Mesenchymal stem cell (in vitro differentiated cells and primary cell): Measurements from ENCODE around the gene RUNX1.
"Not testable (repeated sequence)": the region's sequence is repeated elsewhere in the genome, so short reads cannot be mapped to it uniquely, and the experiment has no call there.

Source experiments
- DNase-seq: peaks from one replicate; pipeline ENCODE4 v3.0.0-alpha.2; 2013
- H2AFZ ChIP-seq: one replicate; pipeline ENCODE4 v1.6.1; 2013; ENCODE audit warnings: low read depth, mild to moderate bottlenecking, control low read depth, inconsistent platforms, low read length, moderate library complexity
- H2AK5ac ChIP-seq: 2 replicates; pipeline ENCODE4 v1.6.1; 2013; ENCODE audit warnings: low read length, moderate library complexity, mild to moderate bottlenecking, inconsistent platforms; ENCODE audit not compliant: severe bottlenecking
- H2BK120ac ChIP-seq: one replicate; pipeline ENCODE4 v1.6.1; 2013; ENCODE audit warnings: low read depth, mild to moderate bottlenecking, inconsistent platforms, low read length, moderate library complexity
- H2BK12ac ChIP-seq, 2 experiments: one replicate each; pipeline ENCODE4 v1.6.1; 2013; ENCODE audit warnings: inconsistent platforms in 2 of 2, low read length in 2 of 2, mild to moderate bottlenecking in 2 of 2, moderate library complexity in 2 of 2, control low read depth in 1 of 2
- H2BK15ac ChIP-seq: one replicate; pipeline ENCODE4 v1.6.1; 2013; ENCODE audit warnings: mild to moderate bottlenecking, low read depth, inconsistent platforms; ENCODE audit not compliant: poor library complexity, severe bottlenecking
- H2BK5ac ChIP-seq: 2 replicates; pipeline ENCODE4 v1.6.1; 2013; ENCODE audit warnings: low read depth, mild to moderate bottlenecking, low read length, control low read depth, inconsistent platforms; ENCODE audit not compliant: poor library complexity, severe bottlenecking
- H3K14ac ChIP-seq, 2 experiments: one replicate each; pipeline ENCODE4 v1.6.1; 2013; ENCODE audit warnings: inconsistent platforms in 2 of 2, low read length in 2 of 2, control low read depth in 1 of 2, mild to moderate bottlenecking in 1 of 2, moderate library complexity in 1 of 2
- H3K18ac ChIP-seq, 2 experiments: one replicate each; pipeline ENCODE4 v1.6.1; 2013; ENCODE audit warnings: inconsistent platforms in 2 of 2, low read length in 2 of 2, control low read depth in 1 of 2, low read depth in 1 of 2, mild to moderate bottlenecking in 1 of 2
- H3K23ac ChIP-seq, 2 experiments: one replicate each; pipeline ENCODE4 v1.6.1; 2013; ENCODE audit warnings: inconsistent platforms in 2 of 2, low read length in 2 of 2, mild to moderate bottlenecking in 2 of 2, moderate library complexity in 2 of 2, control low read depth in 1 of 2
- H3K27ac ChIP-seq: 2 replicates; pipeline ENCODE4 v1.5.1; 2013; ENCODE audit warnings: mild to moderate bottlenecking, moderate library complexity, low read length, control low read depth, inconsistent platforms; ENCODE audit not compliant: poor library complexity, severe bottlenecking
- H3K27me3 ChIP-seq, 2 experiments: 2 replicates each; pipeline versions ENCODE4 v1.6.1 to v1.7.0; 2013; ENCODE audit warnings: low read length in 2 of 2, mild to moderate bottlenecking in 2 of 2, moderate library complexity in 2 of 2, control low read depth in 1 of 2, inconsistent platforms in 1 of 2; ENCODE audit not compliant: control insufficient read depth in 1 of 2, insufficient read depth in 1 of 2
- H3K36me3 ChIP-seq, 2 experiments: 2 replicates each; pipeline versions ENCODE4 v1.6.1 to v1.7.0; 2013; ENCODE audit warnings: low read length in 2 of 2, control low read depth in 1 of 2, inconsistent platforms in 1 of 2, low read depth in 1 of 2, mild to moderate bottlenecking in 1 of 2; ENCODE audit not compliant: insufficient read depth in 2 of 2, control insufficient read depth in 1 of 2
- H3K4ac ChIP-seq, 2 experiments: one replicate each; pipeline ENCODE4 v1.6.1; 2013; ENCODE audit warnings: inconsistent platforms in 2 of 2, low read length in 2 of 2, mild to moderate bottlenecking in 2 of 2, moderate library complexity in 2 of 2, control low read depth in 1 of 2, low read depth in 1 of 2
- H3K4me1 ChIP-seq: 2 replicates; pipeline ENCODE4 v1.6.1; 2013; ENCODE audit warnings: low read depth, low read length, control low read depth; ENCODE audit not compliant: control insufficient read depth, insufficient read depth
- H3K4me2 ChIP-seq: 2 replicates; pipeline ENCODE4 v1.6.1; 2013; ENCODE audit warnings: low read length, mild to moderate bottlenecking, inconsistent platforms; ENCODE audit not compliant: poor library complexity, severe bottlenecking
- H3K4me3 ChIP-seq, 2 experiments: 2 replicates each; pipeline versions ENCODE4 v1.5.1 to v1.7.0; 2013; ENCODE audit warnings: low read length in 2 of 2, mild to moderate bottlenecking in 2 of 2, control low read depth in 1 of 2, low read depth in 1 of 2; ENCODE audit not compliant: insufficient read depth in 1 of 2
- H3K79me1 ChIP-seq: replicated peaks from 2 replicates; pipeline ENCODE4 v1.6.1; 2013; ENCODE audit warnings: mild to moderate bottlenecking, control low read depth, low read length, inconsistent platforms; ENCODE audit not compliant: poor library complexity, severe bottlenecking
- H3K9ac ChIP-seq: 2 replicates; pipeline ENCODE4 v1.7.0; 2013; ENCODE audit warnings: mild to moderate bottlenecking, low read length, moderate library complexity
- H3K9me3 ChIP-seq: 2 replicates; pipeline ENCODE4 v1.7.0; 2013; ENCODE audit warnings: mild to moderate bottlenecking, low read length; ENCODE audit not compliant: control insufficient read depth
- H4K8ac ChIP-seq: one replicate; pipeline ENCODE4 v1.6.1; 2013; ENCODE audit warnings: inconsistent platforms, mild to moderate bottlenecking, low read length, moderate library complexity
- H4K91ac ChIP-seq: one replicate; pipeline ENCODE4 v1.6.1; 2013; ENCODE audit warnings: mild to moderate bottlenecking, low read length, inconsistent platforms
- WGBS: methylation state at CpG from one replicate; pipeline ENCODE4 v1.1.7; 2013; ENCODE audit warnings: mixed read lengths; 5-methylcytosine and 5-hydroxymethylcytosine counted together

Gene RUNX1

DNA sequence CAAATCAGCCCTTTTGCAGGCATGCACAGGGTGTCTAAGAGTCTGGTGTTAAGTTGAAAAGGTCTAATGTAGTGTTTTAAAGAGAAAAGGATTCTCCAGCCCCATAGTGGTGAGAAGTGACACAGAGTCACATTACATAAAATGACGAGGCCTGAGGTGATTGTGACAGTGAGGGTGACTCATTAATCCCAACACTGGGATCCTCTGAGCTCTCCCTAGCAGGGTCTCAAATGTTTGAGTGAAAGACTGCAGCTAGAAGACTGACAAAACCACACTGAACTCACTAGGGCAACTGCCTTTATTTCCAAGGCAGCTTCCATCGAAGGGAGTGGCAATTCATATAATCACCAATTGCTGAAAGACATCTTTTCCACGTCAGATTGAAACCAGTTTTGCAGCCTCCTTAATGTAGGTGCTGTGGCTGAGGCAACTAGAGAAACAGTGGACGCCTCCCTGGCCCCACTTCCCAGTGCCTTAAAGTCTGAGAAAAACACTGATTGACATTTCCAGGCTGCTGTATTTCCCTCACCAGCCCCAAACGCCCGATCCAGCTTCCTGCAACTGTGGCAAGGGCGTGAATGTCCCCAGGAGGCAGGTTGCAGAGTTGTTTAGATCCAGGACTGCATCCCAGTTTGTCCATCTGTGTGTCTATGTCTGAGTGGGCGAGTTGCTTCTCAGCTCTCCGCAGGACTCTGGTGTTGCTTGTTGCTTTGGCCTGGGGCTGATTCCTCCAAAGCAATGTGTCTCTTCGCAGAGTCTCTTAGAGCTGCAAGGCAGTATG, 81.4 kb downstream of the RUNX1 start:
- Histone ChIP-seq H2AK5ac (no peak overlapping the region), H3K27ac (no peak overlapping the region), H3K14ac (no peak overlapping the region), H2BK15ac (no peak overlapping the region), H3K9ac (no peak overlapping the region), H3K4me3 (no peak overlapping the region), H2BK12ac (peak overlapping the region; percentile 86 to 94), H2BK5ac (no peak overlapping the region), H3K4me1 (peaks cover 9% of the 10 kb centered on the region), H4K91ac (peak overlapping the region; percentile 89), H3K9me3 (no peaks in the 10 kb centered on the region), H2BK120ac (peak overlapping the region; percentile 52), H3K79me1 (no peaks in the 10 kb centered on the region), H2AFZ (no peak overlapping the region), H3K36me3 (peaks cover 0 to 3% of the 10 kb centered on the region in 2 experiments), H4K8ac (peak overlapping the region; percentile 87), H3K23ac (no peak overlapping the region), H3K27me3 (no peaks in the 10 kb centered on the region), H3K18ac (peak overlapping the region; percentile 83 to 90), H3K4ac (peak overlapping the region; percentile 73 to 77), H3K4me2 (no peak overlapping the region)
- 74% methylated on average over 10 of the region's 10 CpGs for WGBS
- DNase-seq = peak; percentile 86

DNA sequence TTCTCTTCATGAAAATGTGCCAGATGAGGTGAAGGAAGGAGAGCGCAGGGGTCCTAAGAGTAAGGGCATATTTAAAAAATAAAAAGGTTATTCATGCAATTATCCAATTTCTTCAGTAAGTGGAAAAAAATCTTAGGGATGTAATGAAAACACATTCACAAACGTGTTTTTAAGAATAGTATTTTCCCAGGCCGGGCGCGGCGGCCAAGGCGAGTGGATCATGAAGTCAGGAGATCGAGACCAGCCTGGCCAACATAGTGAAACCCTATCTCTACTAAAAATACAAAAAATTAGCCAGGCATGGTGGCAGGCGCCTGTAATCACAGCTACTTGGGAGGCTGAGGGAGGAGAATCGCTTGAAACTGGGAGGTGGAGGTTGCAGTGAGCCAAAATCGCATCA, 82.2 kb downstream of the RUNX1 start:
- not testable (repeated sequence) for H3K27ac ChIP-seq

DNA sequence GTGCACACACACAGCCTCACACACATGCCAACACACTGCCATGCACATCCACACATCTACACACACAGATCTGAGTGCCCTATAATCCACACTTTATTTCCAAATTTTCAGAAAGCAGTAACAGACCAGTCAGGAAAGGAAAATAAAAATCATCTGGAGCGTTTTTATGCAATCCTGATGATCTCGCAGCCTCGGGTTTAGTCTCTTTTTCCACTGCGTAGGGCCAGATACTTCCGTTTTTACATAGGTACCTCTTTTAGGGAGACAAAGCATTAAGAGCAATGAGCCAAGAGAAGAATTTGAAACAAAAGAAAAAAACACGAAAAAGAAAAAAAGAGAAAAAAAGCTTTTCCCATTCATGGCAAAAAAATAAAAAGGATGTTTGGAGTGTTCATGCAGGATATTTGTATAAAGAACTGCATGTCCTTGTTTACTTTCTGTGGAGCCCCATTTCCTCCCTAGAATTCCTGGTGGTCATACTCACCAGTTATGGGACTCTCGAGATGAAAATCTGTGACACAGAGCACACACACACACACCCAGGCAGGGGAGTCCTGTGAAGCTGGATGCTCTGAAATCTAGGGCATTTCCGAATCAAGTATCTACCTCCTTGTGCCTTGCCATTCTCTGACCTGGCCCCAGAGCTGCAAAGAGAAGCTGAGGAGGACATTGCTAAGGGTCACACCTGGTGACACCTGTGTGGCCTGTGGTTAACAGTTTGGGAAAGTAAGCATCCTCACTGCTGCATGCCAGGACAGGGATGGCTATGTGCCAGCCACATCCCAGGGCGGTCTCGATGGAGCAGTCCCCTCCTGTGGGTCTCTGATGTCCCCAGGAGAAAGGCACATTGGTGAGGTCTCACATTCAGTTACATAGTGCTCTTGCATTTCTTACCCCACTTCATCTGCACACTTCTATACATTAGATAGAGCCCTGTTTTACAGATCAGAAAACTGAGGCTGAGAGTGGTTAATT, 83.6 kb downstream of the RUNX1 start:
- Histone ChIP-seq H4K91ac (peak overlapping the region; percentile 99), H3K14ac (peak overlapping the region in 1 of 2 experiments; percentile 91)
- 16% methylated on average over 8 of the region's 10 CpGs for WGBS

More for the DNA sequence above, 82.2 kb downstream of the RUNX1 start:
- not testable (repeated sequence) for H3K27me3 ChIP-seq, H2AFZ ChIP-seq, H3K36me3 ChIP-seq, H3K23ac ChIP-seq, H2BK120ac ChIP-seq, H4K8ac ChIP-seq, H2AK5ac ChIP-seq, H3K9me3 ChIP-seq, H3K4ac ChIP-seq, DNase-seq, H3K79me1 ChIP-seq, H3K9ac ChIP-seq, H3K14ac ChIP-seq, H4K91ac ChIP-seq, H2BK12ac ChIP-seq, H2BK5ac ChIP-seq, H3K18ac ChIP-seq, H3K4me1 ChIP-seq, H3K4me3 ChIP-seq, H3K4me2 ChIP-seq, H2BK15ac ChIP-seq
- 97% methylated on average over 3 of the region's 11 CpGs for WGBS

More for the DNA sequence above, 83.6 kb downstream of the RUNX1 start:
- no peak overlapping the region for H3K4me3 ChIP-seq
- H4K8ac ChIP-seq = peak overlapping the region; percentile 96
- no peaks in the 10 kb centered on the region for H3K79me1 ChIP-seq
- peak overlapping the region; percentile 33 for H3K9ac ChIP-seq
- H3K27ac ChIP-seq = no peak overlapping the region
- no peaks in the 10 kb centered on the region for H3K27me3 ChIP-seq
- no peak overlapping the region for H2AK5ac ChIP-seq
- peak overlapping the region; percentile 33 to 97 for H2BK12ac ChIP-seq
- H2BK15ac ChIP-seq = peak overlapping the region; percentile 29
- no peaks in the 10 kb centered on the region for H3K9me3 ChIP-seq
- H3K18ac ChIP-seq = peak overlapping the region; percentile 96 to 98
- peaks cover 0 to 3% of the 10 kb centered on the region in 2 experiments for H3K36me3 ChIP-seq
- DNase-seq = peak; percentile 94
- peak overlapping the region in 1 of 2 experiments; percentile 46 for H3K23ac ChIP-seq
- H3K4me1 ChIP-seq = peaks cover 9% of the 10 kb centered on the region
- H2BK5ac ChIP-seq = no peak overlapping the region
- H2BK120ac ChIP-seq = peak overlapping the region; percentile 19
- H3K4me2 ChIP-seq = no peak overlapping the region
- H3K4ac ChIP-seq = peak overlapping the region; percentile 38 to 95
- no peak overlapping the region for H2AFZ ChIP-seq
